Cardiac fibroblast (primary cell): Measurements from ENCODE around the gene CDK2.
A peak's percentile ranks its signal among the peaks of the same experiment; 100 is the strongest.
"Not testable (repeated sequence)": the region's sequence is repeated elsewhere in the genome, so short reads cannot be mapped to it uniquely, and the experiment has no call there.

Experiments used
- DNase-seq, 2 donors: peaks; one replicate each; pipeline versions ENCODE4 v3.0.0 to v3.0.0-alpha.2; 2010; ENCODE audit warnings: low read depth in 2 of 2
- H3K4me3 ChIP-seq, 2 donors: replicated peaks in 1 of 2; 1 replicate in 1 of 2; 2 replicates in 1 of 2; pipeline ENCODE4 v1.5.1; 2011; ENCODE audit warnings: low read depth in 2 of 2, low read length in 2 of 2, mild to moderate bottlenecking in 2 of 2, moderate library complexity in 1 of 2
- TF ChIP-seq, protein P1 (sequence below): IDR thresholded peaks from one replicate; pipeline ENCODE4 v1.5.1; 2011; ENCODE audit warnings: low read depth, mild to moderate bottlenecking, low read length, inconsistent platforms

CDK2 gene

DNA sequence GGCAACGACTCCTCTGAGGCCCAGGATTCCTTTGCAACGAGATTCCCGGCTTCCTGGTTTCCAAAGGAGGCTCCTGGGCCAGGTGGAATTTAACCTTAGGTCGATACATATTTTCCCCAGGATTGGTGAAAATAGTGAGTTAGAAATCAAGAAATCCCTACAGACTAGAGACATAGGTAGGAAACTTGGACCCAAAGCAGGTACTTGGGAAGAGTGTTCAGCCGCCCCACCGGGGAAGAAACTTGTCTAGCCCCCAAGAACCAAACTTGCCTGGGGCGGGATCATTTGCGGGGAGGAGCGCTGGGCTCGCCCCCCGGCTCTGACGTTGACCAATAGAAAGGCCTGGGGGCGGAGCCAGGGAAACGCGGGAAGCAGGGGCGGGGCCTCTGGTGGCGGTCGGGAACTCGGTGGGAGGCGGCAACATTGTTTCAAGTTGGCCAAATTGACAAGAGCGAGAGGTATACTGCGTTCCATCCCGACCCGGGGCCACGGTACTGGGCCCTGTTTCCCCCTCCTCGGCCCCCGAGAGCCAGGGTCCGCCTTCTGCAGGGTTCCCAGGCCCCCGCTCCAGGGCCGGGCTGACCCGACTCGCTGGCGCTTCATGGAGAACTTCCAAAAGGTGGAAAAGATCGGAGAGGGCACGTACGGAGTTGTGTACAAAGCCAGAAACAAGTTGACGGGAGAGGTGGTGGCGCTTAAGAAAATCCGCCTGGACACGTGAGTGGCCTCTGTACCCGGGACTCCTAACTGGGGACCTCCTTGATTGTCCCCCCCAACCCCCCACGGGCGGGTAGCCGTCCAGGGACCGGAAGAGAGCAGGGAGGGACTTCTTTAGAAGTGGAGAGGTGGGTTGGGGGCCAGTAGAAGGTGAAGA is at the start of gene CDK2:
CDK2 (plus strand) TSS at position 423 of the 874 bp plus-strand sequence; CDS start at position 602, 179 bp downstream.
- peak within 1 kb of the TSS; percentile 89 to 94 for H3K4me3 ChIP-seq
- TF ChIP-seq, protein P1, sequence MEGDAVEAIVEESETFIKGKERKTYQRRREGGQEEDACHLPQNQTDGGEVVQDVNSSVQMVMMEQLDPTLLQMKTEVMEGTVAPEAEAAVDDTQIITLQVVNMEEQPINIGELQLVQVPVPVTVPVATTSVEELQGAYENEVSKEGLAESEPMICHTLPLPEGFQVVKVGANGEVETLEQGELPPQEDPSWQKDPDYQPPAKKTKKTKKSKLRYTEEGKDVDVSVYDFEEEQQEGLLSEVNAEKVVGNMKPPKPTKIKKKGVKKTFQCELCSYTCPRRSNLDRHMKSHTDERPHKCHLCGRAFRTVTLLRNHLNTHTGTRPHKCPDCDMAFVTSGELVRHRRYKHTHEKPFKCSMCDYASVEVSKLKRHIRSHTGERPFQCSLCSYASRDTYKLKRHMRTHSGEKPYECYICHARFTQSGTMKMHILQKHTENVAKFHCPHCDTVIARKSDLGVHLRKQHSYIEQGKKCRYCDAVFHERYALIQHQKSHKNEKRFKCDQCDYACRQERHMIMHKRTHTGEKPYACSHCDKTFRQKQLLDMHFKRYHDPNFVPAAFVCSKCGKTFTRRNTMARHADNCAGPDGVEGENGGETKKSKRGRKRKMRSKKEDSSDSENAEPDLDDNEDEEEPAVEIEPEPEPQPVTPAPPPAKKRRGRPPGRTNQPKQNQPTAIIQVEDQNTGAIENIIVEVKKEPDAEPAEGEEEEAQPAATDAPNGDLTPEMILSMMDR = no peak
- peak; percentile 78 to 79 for DNase-seq

GRCh38 chr12:55919032-55919431 is 47.6 kb upstream of the CDK2 start:
- not testable (repeated sequence) for H3K4me3 ChIP-seq
- peak in 1 of 2 donors; percentile 87 for DNase-seq

DNA sequence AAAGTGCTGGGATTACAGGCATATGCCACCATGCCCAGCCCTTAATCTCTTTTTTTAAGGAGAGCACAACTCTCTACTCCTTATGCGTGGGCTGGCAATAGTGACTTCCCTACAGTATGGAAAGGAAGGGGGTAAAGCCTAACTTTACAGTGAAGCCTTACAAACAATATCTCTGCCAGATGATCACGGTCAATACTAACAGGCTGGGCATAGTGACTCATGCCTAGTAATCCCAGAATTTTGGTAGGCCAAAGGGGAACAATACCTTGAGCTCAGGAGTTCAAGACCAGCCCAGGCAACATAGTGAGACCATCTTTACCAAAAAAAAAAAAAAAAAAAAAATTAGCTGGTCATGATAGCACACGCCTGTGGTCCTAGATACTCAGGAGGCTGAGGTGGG is 44.5 kb upstream of the CDK2 start:
- no peak overlapping the region for H3K4me3 ChIP-seq

GRCh38 chr12:55923648-55924047 is 43.0 kb upstream of the CDK2 start:
- DNase-seq, H3K4me3 ChIP-seq: not testable (repeated sequence)

More for the DNA sequence above, 44.5 kb upstream of the CDK2 start:
- DNase-seq = no peak
- TF ChIP-seq, protein P1 = no peak

GRCh38 chr12:55925371-55925770 is 41.3 kb upstream of the CDK2 start:
- DNase-seq = no peak
- H3K4me3 ChIP-seq = no peak overlapping the region
- TF ChIP-seq, protein P1 = no peak

- TF ChIP-seq, protein P1 = no peak
- no peak for DNase-seq
- H3K4me3 ChIP-seq = peak overlapping the region; percentile 89 to 93
These were observed 40.5 kb upstream of the CDK2 start for GRCh38 chr12:55925870-55926737.

DNA sequence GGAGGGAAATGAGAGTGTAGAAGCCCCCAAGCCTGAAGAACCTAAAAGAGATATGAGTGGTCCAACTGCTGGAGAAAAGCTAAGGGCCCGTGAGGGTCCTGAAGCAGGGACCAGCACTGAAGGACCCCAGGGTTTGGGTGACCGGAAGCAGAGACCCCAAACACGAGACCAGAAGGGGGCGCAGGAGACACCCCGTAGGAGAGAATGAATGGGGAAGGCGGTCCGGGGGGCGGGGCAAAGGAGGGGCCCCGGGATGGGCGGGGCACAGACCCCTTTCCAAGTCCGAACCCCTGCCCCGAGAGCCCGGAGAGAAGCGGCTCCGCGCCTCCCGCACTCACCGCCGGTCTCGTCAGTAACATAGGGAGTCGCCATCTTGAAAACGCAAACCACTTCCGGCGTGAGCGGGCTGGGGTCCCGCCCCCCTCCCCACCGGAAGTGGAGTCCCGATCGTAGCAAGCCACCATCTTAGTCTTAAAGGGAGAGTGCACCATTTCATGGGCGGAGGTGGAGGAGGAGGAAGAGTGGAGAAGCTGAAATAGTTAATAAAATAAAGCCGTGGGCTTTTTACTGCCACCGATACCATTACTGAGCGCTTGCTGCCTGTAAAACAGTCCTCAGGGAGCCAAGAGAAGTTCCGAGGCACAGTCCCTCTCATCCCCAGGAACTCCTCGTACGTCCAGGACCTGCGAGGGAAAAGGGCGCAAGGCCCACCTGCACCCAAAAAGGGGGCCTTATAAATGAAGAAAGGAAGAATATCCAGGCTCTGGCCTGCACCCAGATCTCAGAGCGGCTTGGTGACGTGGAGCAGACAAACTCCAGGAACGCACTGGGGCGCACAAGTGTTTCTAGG is 39.7 kb upstream of the CDK2 start:
- DNase-seq = peak; percentile 93 to 95
- H3K4me3 ChIP-seq = peak overlapping the region; percentile 89 to 93
- TF ChIP-seq, protein P1 = peak; percentile 68
